Fibroblast of skin of left quadriceps (primary cell): ENCODE measurements around the gene C1orf35.

Experiments used
- DNase-seq, 2 experiments: peaks; one replicate each; pipeline ENCODE4 v3.0.0-alpha.2; 2013; ENCODE audit warnings: low read depth in 2 of 2

C1orf35 gene

GRCh38 chr1:228063251-228064191, 39.6 kb downstream of the C1orf35 start:
- DNase-seq: no peak

- no peak for DNase-seq
Measured at GRCh38 chr1:228062812-228063211, 40.3 kb downstream of the C1orf35 start.

GRCh38 chr1:228062085-228062791, 40.9 kb downstream of the C1orf35 start:
- DNase-seq: no peak

- no peak for DNase-seq
Measured at GRCh38 chr1:228061411-228062084, 41.6 kb downstream of the C1orf35 start.

GRCh38 chr1:228060458-228061190, 42.5 kb downstream of the C1orf35 start:
- DNase-seq: no peak

- no peak for DNase-seq
Measured at GRCh38 chr1:228059634-228060457, 43.3 kb downstream of the C1orf35 start.

GRCh38 chr1:228058949-228059633, 44.0 kb downstream of the C1orf35 start:
- no peak for DNase-seq

GRCh38 chr1:228058172-228058948, 44.8 kb downstream of the C1orf35 start:
- no peak for DNase-seq
